Large intestine (tissue), 12 donors: ENCODE measurements around the gene ALAD. TPM values are rescaled to one million over a fixed set of nuclear protein-coding genes. Genes with fewer than 3 reads are reported as not detected.
"Not testable (repeated sequence)": the region's sequence is repeated elsewhere in the genome, so short reads cannot be mapped to it uniquely, and the experiment has no call there.

Experiments
- DNase-seq, 2 donors: peaks; one replicate each; pipeline versions ENCODE4 v3.0.0 to v3.0.0-alpha.2; 2013
- H3K27ac ChIP-seq: one replicate; pipeline ENCODE4 v1.5.1; 2013; ENCODE audit warnings: low read length
- H3K27me3 ChIP-seq: 2 replicates; pipeline ENCODE4 v1.6.1; 2013; ENCODE audit warnings: low read length; ENCODE audit not compliant: control insufficient read depth, insufficient read depth
- H3K36me3 ChIP-seq: 2 replicates; pipeline ENCODE4 v1.6.1; 2013; ENCODE audit warnings: low read length; ENCODE audit not compliant: control insufficient read depth, insufficient read depth
- H3K4me1 ChIP-seq: one replicate; pipeline ENCODE4 v1.6.1; 2013; ENCODE audit warnings: low read length; ENCODE audit not compliant: control insufficient read depth, insufficient read depth
- H3K4me3 ChIP-seq: one replicate; pipeline ENCODE4 v1.5.1; 2013; ENCODE audit warnings: low read length
- H3K9me3 ChIP-seq: one replicate; pipeline ENCODE4 v1.6.1; 2013; ENCODE audit warnings: mild to moderate bottlenecking, low read depth, low read length, moderate library complexity; ENCODE audit not compliant: control insufficient read depth
- WGBS: methylation state at CpG from one replicate; pipeline ENCODE4 v1.1.5; 2013; ENCODE audit warnings: low lambda C conversion rate; ENCODE audit not compliant: insufficient coverage; 5-methylcytosine and 5-hydroxymethylcytosine counted together
- long read RNA-seq, 11 donors: transcript quantifications; one replicate each; lab custom pipeline, GENCODE V29; 2026
- polyA plus RNA-seq: library from polyadenylated mRNA; unstranded; fragments of 120-200 nt; gene quantifications from one replicate; pipeline ENCODE4 v1.2.1, GENCODE V29; 2013

ALAD gene
- polyA plus RNA-seq: 48.8 TPM
- long read RNA-seq, donor 1, transcript ALAD-201 (12 exons, 3,173 nt): major isoform, 5 of 13 reads
- long read RNA-seq, donor 1, partial matches to known transcripts: 8 of 13 reads
- long read RNA-seq, donor 1, other reads (novel, unspliced or antisense): 0 of 13 reads
- long read RNA-seq, donor 2, transcript ALAD-201 (12 exons, 3,173 nt): major isoform, 11 of 13 reads
- long read RNA-seq, donor 2, partial matches to known transcripts: 0 of 13 reads
- long read RNA-seq, donor 2, other reads (novel, unspliced or antisense): 0 of 13 reads
- long read RNA-seq, donor 3: 0 reads
- long read RNA-seq, donor 4: 0 reads
- long read RNA-seq, donor 5, transcript ALAD-201 (12 exons, 3,173 nt): major isoform, 9 of 23 reads
- long read RNA-seq, donor 5, partial matches to known transcripts: 11 of 23 reads
- long read RNA-seq, donor 5, other reads (novel, unspliced or antisense): 0 of 23 reads
- long read RNA-seq, donor 6, transcript ALAD-201 (12 exons, 3,173 nt): major isoform, 9 of 11 reads
- long read RNA-seq, donor 6, partial matches to known transcripts: 0 of 11 reads
- long read RNA-seq, donor 6, other reads (novel, unspliced or antisense): 0 of 11 reads
- long read RNA-seq, donor 7, partial matches to known transcripts: 0 of 3 reads
- long read RNA-seq, donor 7, other reads (novel, unspliced or antisense): 0 of 3 reads
- long read RNA-seq, donor 8, transcript ALAD-201 (12 exons, 3,173 nt): major isoform, 6 of 45 reads
- long read RNA-seq, donor 8, partial matches to known transcripts: 35 of 45 reads
- long read RNA-seq, donor 8, other reads (novel, unspliced or antisense): 0 of 45 reads
- long read RNA-seq, donor 9, transcript ALAD-201 (12 exons, 3,173 nt): major isoform, 7 of 8 reads
- long read RNA-seq, donor 9, partial matches to known transcripts: 0 of 8 reads
- long read RNA-seq, donor 9, other reads (novel, unspliced or antisense): 0 of 8 reads
- long read RNA-seq, donor 10, transcript ALAD-201 (12 exons, 3,173 nt): major isoform, 14 of 24 reads
- long read RNA-seq, donor 10, partial matches to known transcripts: 6 of 24 reads
- long read RNA-seq, donor 10, other reads (novel, unspliced or antisense): 0 of 24 reads
- long read RNA-seq, donor 11, transcript ALAD-201 (12 exons, 3,173 nt): major isoform, 11 of 22 reads
- long read RNA-seq, donor 11, partial matches to known transcripts: 9 of 22 reads
- long read RNA-seq, donor 11, other reads (novel, unspliced or antisense): 0 of 22 reads

DNA sequence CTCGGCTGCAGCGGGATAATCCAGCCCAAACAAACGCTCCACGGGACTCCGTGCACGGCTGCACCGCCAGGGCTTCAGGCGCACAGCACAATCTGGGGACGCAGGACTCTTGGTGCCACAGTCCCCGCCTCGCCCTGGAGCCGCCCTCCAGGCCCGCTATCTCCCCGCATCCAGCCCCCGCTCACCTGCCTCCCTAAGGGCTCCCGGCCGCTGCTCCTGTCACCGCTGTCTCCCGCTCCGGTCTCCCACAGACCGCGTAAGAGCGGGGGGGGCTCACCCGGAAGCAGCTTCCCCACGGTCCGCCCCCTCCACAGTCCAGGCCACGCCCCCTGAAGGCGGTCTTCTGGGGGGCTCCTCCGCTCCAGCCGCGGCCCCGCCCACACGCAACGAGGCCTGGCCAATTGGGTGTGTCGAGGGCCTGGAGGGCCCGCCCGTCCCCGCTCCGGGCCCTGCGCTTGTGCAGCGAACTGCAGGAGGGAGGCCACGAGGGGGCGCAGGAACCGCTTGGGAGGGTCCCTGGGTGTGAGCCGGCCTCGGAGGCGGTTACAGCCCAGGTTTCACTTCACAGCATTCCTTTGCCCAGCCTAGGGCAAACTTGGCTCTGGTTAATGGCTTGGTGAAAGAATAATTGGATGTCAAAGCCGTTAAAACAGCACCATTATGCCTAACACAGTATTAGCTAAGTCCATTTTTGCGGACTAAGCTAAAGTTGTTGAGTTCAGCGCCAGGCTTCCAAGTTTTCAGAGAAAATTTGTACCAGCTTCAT lies at the start of gene ALAD:
ALAD (minus strand) TSS at position 258 of the 766 bp plus-strand sequence. CDS start 7,725 bp downstream, outside the sequence.
- no peaks in the 10 kb centered on the region for H3K27me3 ChIP-seq
- peak within 1 kb of the TSS; percentile 60 for H3K27ac ChIP-seq
- no peaks in the 10 kb centered on the region for H3K9me3 ChIP-seq
- peak within 1 kb of the TSS; percentile 95 for H3K4me3 ChIP-seq
- H3K36me3 ChIP-seq: peaks cover 4% of the 10 kb centered on the region
- H3K4me1 ChIP-seq: peaks cover 31% of the 10 kb centered on the region
- WGBS: no CpG with 5 or more reads among the region's 50 CpGs
- DNase-seq: peak; percentile 99 to 100

DNA sequence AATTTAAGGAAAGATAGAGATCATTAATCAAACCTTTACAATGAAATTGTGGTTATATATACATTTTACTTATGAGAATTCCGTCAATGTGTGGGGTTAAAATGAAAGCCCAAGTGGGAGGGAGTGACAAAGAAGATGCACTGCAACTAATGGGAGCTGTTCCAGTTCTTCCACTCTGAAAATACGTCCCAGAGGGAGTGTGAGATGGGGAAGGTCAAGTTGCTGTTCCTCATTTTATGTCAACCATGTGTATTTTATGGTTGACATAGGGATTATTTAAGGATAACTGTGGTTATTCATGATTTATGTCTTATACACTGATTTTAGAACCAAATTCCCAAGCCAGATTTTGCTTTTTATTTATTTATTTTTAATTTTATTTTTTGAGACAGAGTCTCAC lies 48.3 kb upstream of the ALAD start:
- Histone ChIP-seq H3K9me3 (no peaks in the 10 kb centered on the region), H3K4me3 (no peak overlapping the region), H3K27me3 (no peaks in the 10 kb centered on the region), H3K4me1 (no peaks in the 10 kb centered on the region), H3K27ac (no peak overlapping the region), H3K36me3 (no peaks in the 10 kb centered on the region)
- 88% methylated on average over 1 of the region's 2 CpGs for WGBS
- no peak for DNase-seq

DNA sequence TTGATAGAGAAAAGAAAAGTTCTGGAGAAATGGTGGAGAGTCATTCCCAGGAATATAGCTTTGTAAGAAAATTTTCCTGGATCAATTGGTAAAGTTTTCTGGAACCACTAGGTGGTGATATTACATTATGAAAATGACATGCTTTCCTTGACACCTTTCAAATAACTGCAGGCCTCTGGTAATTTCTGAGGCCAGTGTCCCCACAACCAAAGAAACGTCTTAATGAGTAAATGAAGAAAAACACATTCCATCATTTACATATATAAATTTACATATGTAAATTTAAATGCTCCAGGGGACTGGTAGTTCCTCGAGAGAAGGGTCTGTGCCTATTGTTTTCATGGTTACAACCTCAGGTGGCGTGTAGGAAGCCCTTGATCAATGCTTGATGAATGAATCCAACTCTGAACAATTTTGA lies 45.2 kb upstream of the ALAD start:
- H3K36me3 ChIP-seq: no peaks in the 10 kb centered on the region
- H3K27me3 ChIP-seq: no peaks in the 10 kb centered on the region
- H3K4me1 ChIP-seq: no peaks in the 10 kb centered on the region
- H3K27ac ChIP-seq: no peak overlapping the region
- no peak overlapping the region for H3K4me3 ChIP-seq
- no peaks in the 10 kb centered on the region for H3K9me3 ChIP-seq
- DNase-seq: peak in 1 of 2 donors; percentile 38
- WGBS: 0% methylated on average over 1 of the region's 3 CpGs

DNA sequence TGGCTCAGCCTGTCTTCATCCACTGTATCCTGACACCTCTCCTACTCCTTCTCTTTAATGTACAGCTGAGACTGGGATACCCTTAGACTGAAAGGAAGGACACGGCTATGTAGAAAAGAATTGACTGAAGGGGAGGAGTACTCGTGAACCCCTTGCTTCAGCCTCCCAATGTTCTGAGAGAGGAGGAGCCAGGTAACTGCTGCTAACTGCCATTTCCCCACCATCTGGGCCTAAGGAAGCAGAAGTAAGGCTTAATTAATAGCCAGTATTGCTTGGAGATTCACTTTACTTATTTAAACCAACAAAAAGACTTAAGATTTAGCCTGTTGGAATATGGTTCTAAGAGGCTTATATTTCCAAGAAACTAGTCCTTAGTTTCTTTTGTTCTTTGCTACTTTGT lies 43.7 kb upstream of the ALAD start:
- H3K27ac ChIP-seq: no peak overlapping the region
- no peaks in the 10 kb centered on the region for H3K9me3 ChIP-seq
- WGBS: no CpG with 5 or more reads among the region's 2 CpGs
- no peaks in the 10 kb centered on the region for H3K27me3 ChIP-seq
- H3K4me1 ChIP-seq: no peaks in the 10 kb centered on the region
- no peak for DNase-seq
- no peaks in the 10 kb centered on the region for H3K36me3 ChIP-seq
- H3K4me3 ChIP-seq: no peak overlapping the region

DNA sequence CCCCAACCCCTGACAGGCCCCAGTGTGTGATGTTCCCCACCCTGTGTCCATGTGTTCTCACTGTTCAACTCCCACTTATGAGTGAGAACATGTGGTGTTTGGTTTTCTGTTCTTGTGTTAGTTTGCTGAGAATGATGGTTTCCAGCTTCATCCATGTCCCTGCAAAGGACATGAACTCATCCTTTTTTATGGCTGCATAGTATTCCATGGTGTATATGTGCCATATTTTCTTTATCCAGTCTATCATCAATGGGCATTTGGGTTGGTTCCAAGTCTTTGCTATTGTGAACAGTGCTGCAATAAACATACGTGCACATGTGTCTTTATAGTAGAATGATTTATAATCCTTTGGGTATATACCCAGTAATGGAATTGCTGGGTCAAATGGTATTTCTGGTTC lies 36.6 kb upstream of the ALAD start:
- H3K27me3 ChIP-seq, H3K9me3 ChIP-seq, H3K27ac ChIP-seq, H3K4me1 ChIP-seq, DNase-seq, H3K4me3 ChIP-seq, H3K36me3 ChIP-seq: not testable (repeated sequence)
- no CpG with 5 or more reads among the region's 1 CpG for WGBS

DNA sequence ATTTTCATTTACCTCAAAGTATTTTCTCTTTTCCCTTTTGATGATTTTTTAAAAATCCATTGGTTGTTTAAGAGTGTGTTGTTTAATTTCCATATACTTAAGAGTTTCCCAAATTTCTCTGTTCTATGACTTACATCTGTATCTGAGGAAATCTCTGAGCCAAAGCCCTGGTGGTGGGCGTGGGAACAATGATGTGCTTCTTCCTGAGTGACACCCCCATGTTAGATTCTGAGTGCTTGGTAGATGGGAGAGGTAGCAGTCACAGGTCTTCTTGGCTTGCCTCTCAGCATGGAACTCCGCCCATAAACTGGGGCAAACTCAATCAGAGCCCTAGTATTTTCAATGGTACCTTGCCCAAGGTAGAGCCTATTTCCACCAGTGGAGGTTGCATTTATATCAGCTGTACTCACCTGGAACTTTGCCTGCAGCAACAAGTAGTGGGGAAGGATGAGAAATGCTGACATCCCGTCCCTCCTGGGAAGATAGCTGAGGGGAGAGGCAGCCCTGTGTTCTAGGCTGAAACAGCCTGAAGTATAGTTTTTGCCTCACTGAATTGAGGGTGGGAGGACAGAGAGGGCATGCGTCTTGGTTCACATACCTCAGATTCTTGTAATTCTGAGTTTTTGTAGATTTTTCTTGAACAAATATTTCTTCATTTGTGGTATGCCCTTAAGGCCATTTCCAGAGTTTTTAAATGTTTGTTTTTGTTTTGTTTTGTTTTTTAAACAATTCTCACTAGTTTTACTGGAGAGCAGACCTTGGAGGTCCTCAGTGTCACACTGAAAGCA lies 35.8 kb upstream of the ALAD start:
- no peak for DNase-seq
- Histone ChIP-seq H3K27me3 (no peaks in the 10 kb centered on the region), H3K36me3 (no peaks in the 10 kb centered on the region), H3K27ac (no peak overlapping the region), H3K9me3 (no peaks in the 10 kb centered on the region), H3K4me1 (no peaks in the 10 kb centered on the region), H3K4me3 (no peak overlapping the region)
- WGBS: no CpG with 5 or more reads among the region's 4 CpGs

DNA sequence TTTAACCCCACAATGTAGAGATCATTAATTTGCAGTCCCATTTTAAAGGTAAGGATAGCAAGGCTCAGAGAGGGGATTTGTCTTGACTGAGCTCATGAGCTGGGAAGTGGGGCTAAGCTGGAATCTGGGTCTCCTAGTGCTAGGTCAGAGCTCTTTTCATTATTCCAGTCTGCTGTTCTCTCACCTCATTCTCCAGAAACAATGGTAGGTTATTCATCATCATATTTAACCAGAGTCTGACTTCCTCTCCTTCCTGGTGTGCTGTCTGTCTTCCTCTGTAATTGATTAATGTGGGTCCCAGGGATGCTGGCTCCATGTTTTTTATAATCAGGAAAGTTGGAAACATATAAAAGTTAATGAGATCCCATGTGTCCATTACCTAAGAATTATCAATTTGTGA lies 30.1 kb upstream of the ALAD start:
- Histone ChIP-seq H3K4me1 (no peaks in the 10 kb centered on the region), H3K9me3 (no peaks in the 10 kb centered on the region), H3K27me3 (no peaks in the 10 kb centered on the region), H3K4me3 (no peak overlapping the region), H3K36me3 (no peaks in the 10 kb centered on the region), H3K27ac (no peak overlapping the region)
- DNase-seq: no peak

DNA sequence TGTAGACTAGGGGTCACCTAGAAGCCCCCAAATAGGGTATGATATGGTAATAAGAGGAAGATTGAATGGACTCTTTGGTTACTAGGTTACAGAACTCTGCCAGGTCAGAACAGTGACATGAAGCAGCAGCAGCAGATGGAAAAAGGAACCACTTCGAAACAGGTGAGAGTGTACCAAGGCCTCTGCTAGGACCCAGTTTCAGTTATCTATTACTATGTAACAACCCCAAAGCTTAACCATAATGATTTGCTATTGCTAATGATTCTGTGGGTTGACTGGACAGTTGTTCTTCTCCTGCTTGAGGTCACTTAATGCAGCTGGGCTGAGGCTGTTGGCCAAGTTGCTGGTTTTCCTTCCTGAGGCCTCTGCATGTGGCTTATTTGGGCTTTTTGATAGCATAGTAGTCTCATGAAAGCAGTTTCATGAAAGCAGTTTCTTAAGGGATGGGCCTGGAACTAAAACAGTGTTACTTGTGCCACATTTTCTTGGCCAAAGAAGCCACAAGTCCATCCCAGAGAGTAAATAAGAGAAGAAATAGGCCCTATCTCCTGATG lies 27.1 kb upstream of the ALAD start:
- DNase-seq: no peak
- Histone ChIP-seq H3K4me1 (no peaks in the 10 kb centered on the region), H3K4me3 (no peak overlapping the region), H3K36me3 (no peaks in the 10 kb centered on the region), H3K9me3 (no peaks in the 10 kb centered on the region), H3K27me3 (no peaks in the 10 kb centered on the region), H3K27ac (no peak overlapping the region)
- no CpG with 5 or more reads among the region's 1 CpG for WGBS

DNA sequence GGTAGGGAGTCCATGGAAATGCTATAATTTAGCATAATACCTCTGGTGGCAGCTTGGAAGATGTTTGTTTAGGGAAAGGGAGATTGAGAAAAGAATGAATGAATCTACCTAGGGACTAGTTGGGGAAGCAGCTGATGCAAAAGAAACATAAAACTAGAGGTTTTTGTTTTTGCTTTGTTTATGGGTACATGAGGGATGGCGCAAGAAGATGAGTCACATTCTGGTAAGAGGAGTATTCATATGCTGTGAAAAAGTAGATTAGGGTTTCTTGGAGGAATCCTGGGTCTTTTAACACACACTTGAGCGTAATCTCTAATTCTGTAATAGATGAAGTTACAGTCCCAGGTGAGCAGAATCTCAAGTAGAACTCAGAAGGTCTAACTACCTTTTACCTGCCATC lies 26.5 kb upstream of the ALAD start:
- no peak for DNase-seq
- no peak overlapping the region for H3K4me3 ChIP-seq
- no peaks in the 10 kb centered on the region for H3K4me1 ChIP-seq
- WGBS: 100% methylated on average over 1 of the region's 2 CpGs
- no peaks in the 10 kb centered on the region for H3K27me3 ChIP-seq
- H3K9me3 ChIP-seq: no peaks in the 10 kb centered on the region
- H3K27ac ChIP-seq: no peak overlapping the region
- H3K36me3 ChIP-seq: no peaks in the 10 kb centered on the region
